Posterior vena cava (tissue), 2 donors: ENCODE results near the gene TMEM256. TPM values are rescaled to one million over a fixed set of nuclear protein-coding genes. Genes with fewer than 3 reads are reported as not detected.
"Not testable (repeated sequence)": the region's sequence is repeated elsewhere in the genome, so short reads cannot be mapped to it uniquely, and the experiment has no call there.

Source experiments
- DNase-seq: peaks from one replicate; pipeline ENCODE4 v3.0.0-alpha.2; 2020; ENCODE audit warnings: low spot score
- intact Hi-C, 2 donors: fragments of 100-400 bp; cut with DNase I; formaldehyde crosslinking; loops; one replicate each; pipeline versions ENCODE4 v1.14.1 to v1.14.2; 2022 to 2023
- total RNA-seq, 2 donors: library from RNA; stranded (reverse); fragmentation: NEBNext Ultra II Directional; extraction: Animal tissue kit (Norgen Biotek cat#: 25700); gene quantifications; one replicate each; pipeline ENCODE4 v1.2.1, GENCODE V29; 2021
- donor health status: DM: yes; HTN: yes; CAD: no.
- donor health status: DM: yes; HTN: yes; CAD: no.

The TMEM256 gene
- total RNA-seq, 2 donors from 2014 or later = 39.3 to 65.5 TPM

DNA sequence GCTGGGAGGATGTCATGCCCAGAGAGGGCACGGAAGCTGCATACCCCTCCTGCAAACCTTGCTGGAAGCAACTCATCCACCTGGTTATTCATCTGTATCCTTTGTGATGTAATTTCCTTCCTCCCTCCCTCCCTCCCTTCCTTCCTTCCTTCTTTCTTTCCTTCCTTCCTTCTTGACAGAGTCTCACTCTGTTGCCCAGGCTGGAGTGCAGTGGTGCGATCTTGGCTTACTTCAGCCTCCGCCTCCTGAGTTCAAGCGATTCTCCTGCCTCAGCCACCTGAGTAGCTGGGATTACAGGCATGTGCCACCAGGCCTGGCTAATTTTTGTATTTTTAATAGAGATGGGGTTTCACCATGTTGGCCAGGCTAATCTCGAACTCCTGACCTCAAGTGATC lies 35.3 kb downstream of the TMEM256 start:
- DNase-seq, intact Hi-C loops: not testable (repeated sequence)

DNA sequence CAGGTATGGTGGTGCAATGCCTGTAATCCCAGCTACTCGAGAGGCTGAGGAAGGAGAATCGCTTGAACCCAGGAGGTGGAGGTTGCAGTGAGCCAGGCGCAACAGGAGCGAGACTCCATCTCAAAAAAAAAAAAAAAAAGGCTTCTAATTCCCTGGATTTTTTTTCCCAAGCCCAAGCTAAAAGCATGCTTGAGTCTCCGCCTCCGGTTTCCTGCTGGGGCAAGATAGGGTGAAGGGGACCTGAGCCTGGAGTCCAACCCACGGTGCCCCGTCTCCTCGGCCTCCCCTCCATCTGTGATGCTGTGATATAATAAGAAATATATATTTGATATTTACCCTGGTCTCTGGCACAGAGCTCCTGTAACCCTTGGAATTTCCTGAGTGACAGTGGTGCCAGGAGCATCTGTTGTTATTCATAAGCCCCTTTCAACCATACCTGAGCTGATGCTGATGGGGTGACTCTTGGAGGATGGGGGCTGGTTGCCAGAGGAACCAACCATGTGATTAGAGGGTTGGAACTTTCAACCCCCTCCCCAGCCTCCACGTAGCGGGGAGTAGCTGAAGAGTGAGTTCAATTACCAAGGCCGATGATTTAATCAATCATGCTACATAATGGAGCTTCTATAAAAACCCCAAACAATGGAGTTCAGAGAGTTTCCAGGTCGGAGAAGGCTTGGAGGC lies 35.8 kb downstream of the TMEM256 start:
- intact Hi-C loops = no loop called here
- no peak for DNase-seq

DNA sequence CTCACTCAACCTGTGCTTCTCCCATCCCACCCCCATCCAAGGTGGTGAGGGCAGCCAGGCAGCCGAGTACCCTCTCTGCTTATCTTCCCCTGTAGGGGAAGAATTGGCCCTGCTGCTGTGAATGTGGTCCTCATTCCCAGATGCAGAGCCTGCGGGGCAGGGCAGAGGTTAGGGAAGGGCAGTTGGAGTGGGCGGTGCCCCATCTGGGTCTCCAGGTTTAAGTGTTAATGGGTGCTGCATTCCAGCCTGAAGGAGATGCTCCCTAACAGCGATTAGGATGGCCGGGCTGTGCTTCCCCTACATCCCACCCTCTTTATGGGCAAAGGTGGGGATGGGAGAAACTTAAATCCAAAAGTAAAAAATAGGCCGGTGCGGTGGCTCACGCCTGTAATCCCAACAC lies 36.8 kb downstream of the TMEM256 start:
- intact Hi-C loops = no loop called here
- DNase-seq = no peak

DNA sequence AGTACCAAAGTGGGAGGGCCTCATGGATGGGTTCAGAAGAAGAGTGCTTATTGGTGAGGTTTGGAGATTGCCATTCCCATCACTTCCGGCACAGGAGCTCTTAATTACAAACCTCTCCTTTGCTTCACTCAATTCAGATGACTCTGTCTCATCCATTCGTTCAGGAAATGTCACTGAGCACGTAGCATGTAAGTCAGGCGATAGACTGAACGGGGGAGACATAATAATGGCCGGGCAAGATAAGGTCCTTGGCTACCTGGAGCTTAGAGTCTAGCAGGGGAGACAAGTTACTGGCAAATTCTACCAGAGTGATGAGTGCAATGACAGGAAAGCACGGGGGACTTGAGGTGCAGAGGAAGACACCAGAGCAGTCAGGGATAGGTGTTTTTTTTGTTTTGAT lies 37.9 kb downstream of the TMEM256 start:
- DNase-seq, intact Hi-C loops: not testable (repeated sequence)

DNA sequence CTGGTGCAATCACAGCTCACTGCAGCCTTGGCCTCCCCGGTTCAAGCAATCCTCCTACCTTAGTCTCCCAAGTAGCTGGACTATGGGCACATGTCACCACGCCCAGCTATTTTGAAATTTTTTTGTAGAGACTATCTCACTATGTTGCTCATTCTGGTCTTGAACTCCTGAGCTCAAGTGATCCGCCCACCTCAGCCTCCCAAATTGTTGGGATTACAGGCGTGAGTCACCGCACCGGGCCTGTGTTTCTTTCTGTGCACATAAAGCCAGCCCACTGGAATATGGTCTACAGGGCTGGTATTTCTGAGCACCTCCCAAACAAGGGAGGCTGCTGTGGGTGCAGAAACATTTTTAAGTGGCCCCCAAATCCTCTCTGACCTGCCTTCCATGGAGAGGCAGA lies 40.6 kb downstream of the TMEM256 start:
- intact Hi-C loops = no loop called here
- DNase-seq = no peak

DNA sequence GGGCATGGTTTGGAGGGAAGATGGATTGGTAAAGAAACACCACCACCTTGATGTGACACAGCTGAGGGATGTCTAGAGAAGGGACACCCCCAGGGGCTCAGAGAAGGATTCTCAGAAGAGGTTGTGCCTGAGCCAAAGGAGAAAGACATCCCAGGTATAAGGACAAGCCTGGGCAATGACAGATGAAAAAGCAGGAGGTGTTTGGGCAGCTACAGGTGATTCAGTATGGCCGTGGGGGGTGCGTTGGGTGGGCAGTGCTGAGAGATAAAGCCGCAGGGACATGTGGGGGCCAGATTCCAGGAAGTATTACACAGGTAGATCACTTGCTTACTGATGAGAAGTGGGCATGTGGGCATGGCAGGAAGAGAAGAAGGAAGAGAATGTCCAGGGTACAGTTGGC lies 42.0 kb downstream of the TMEM256 start:
- DNase-seq = no peak
- intact Hi-C loops = no loop called here

DNA sequence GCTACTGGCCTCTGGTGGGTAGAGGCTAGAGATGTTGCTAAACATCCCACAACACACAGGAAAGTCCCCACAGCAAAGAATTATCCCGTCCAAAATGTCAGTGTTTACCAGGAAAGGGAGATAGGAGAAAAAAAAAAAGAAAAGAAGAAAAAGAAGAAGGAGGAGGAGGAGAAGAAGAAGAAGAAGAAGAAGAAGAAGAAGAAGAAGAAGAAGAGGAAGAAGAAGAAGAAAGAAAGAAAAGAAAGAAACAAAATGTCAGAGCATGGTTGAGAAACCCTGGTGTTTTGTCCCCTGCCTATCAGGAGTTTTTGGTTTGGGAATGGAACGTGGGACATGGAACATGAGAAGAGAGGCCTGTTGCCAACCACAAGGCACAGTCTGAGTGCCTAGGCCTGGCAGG lies 46.5 kb downstream of the TMEM256 start:
- intact Hi-C loops = loop anchor here in 1 of 2 donors (5.0 to 10.0 kb wide), 3 partner anchors 77 to 207 kb away; partner anchors contain the start of genes FGF11, SENP3 and TMEM102
- DNase-seq = no peak

DNA sequence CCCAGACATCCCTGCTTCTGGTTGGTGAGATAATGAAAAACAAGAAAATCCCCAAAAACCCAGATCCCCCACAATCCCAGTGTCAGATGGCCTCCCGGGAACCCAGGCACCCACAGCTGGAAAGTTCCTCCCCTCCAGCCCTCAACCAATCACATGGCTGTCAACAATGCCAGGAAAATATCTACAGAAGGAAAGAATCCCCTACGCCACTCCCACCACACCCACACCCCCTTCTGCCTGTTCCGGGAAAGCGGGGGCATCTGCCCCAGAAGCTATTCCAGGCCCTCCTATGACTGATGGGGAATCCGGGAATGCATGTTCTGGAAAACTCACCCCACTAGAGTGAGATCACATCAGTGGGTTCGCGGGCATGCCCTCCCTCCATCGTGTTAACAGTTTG lies 47.1 kb downstream of the TMEM256 start:
- DNase-seq = no peak
- intact Hi-C loops = loop anchor here in 1 of 2 donors (5.0 to 10.0 kb wide), 3 partner anchors 78 to 208 kb away; partner anchors contain the start of genes FGF11, SENP3 and TMEM102

DNA sequence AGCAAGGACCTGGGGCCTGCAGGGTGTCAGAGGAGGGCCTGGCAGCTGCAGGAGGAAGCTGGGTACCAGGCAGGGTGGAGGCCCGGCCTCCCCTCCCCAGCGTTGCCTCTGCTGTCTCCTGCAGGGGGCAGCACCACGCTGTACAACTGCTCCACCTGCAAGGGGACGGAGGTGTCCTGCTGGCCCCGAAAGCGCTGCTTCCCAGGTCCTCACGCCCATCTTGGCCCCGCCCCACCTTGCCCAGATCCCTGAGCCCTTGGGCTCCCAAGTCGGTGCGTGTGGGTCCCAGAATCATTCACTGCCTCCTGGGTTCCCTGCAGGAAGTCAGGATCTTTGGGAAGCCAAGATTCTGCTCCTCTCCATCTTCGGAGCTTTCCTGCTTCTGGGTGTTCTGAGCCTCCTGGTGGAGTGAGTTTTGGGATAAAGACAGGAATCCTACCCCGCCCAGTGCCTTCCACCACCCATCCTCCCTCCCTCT lies 47.8 kb downstream of the TMEM256 start:
- DNase-seq = peak; percentile 91
- intact Hi-C loops = loop anchor here in 1 of 2 donors (5.0 to 10.0 kb wide), 3 partner anchors 79 to 209 kb away; partner anchors contain the start of genes FGF11, SENP3 and TMEM102

DNA sequence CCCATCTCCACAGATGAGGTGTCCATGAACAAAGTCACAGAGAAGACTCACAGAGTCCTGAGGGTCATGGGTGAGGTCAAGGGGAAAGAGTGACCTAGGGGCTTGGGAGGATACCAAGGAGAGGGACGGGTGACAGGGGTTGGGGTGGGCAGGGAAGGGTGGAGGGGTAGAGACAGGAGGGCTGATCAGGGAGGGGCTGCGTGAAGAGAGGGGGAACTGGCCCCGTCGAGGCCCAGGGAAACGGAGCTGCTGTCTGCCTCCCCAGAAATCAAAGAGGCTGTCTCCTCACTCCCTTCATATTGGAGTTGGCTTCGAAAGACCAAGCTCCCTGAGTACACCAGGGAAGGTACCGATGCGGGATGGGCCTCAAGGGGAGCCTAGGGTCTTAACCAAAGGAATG lies 48.3 kb downstream of the TMEM256 start:
- no peak for DNase-seq
- intact Hi-C loops = loop anchor here in 1 of 2 donors (5.0 to 10.0 kb wide), 3 partner anchors 79 to 209 kb away; partner anchors contain the start of genes FGF11, SENP3 and TMEM102

DNA sequence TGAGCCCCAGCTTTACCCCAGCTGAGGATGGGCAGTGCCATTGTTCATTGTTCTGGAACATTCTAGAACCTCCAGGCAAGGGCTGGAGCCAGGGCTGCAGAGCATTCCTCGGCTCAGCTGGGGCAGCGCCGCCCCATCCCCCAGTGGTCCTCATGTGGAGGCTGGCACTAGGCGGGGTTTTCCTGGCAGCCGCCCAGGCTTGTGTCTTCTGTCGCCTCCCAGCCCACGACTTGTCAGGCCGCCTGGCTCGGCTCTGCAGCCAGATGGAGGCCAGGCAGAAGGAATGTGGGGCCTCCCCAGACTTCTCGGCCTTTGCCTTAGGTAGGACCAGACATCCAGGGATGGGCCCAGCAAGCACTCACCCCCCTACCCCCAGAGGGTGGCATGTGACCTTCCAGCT lies 48.8 kb downstream of the TMEM256 start, which contains the start of gene TMEM95:
Gene TMEM95, plus strand, starts transcription at position 104 of the 400 bp plus-strand sequence. Its CDS starts 49 bp downstream, at position 153.
- DNase-seq = no peak
- intact Hi-C loops = loop anchor here in 1 of 2 donors (5.0 to 10.0 kb wide), 3 partner anchors 80 to 210 kb away; partner anchors contain the start of genes FGF11, SENP3 and TMEM102

DNA sequence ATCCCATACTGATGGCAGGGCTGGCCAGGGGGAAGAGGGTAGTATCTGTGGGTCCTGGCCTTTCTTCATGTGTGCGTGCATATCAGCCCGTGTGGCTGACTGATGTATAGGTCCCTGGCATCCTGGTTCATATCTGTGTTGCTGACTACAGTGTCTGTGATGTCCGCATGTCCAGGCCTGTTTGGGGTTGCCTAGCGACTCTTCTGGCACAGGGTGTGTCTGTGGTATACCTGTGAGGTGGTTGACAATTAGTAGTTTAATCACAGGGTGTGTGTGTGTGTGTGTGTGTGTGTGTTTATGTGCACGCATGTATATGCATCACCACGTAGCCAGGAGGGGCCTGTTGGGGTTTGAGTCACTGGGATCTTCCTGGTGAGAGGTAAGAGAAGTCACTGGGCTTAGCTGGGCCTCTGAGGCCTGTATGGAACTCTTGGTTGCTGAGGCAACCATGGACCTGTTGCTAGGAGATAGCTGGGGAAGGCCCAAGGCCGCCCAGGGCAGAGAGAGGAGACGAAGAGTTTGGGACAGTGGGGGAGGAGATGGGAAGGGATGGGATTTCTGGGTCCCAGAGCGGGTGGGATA lies 49.5 kb downstream of the TMEM256 start:
- intact Hi-C loops = loop anchor here in 1 of 2 donors (10.0 kb wide), 2 partner anchors 80 to 210 kb away; partner anchors contain the start of genes FGF11, SENP3 and TMEM102
- no peak for DNase-seq

Other genes starting within 250 kb of the TMEM256 start
- 1 to 10 TPM; 1.2 to 2.2 TPM for gene ASGR1, start 224.7 kb downstream of the TMEM256 start, total RNA-seq
- 10 to 100 TPM; 20.8 to 21.2 TPM for gene DLG4, start 184.3 kb downstream of the TMEM256 start, total RNA-seq
- 100 to 1,000 TPM; 444 to 567 TPM for gene ACADVL, start 184.2 kb downstream of the TMEM256 start, total RNA-seq
- 10 to 100 TPM; 21.9 to 26.7 TPM for gene DVL2, start 169.6 kb downstream of the TMEM256 start, total RNA-seq
- 10 to 100 TPM; 20.4 to 27.5 TPM for gene PHF23, start 164.6 kb downstream of the TMEM256 start, total RNA-seq
- gene GABARAP, start 161.6 kb downstream of the TMEM256 start, total RNA-seq = 100 to 1,000 TPM; 341 to 405 TPM
- gene CTDNEP1, start 152.4 kb downstream of the TMEM256 start, total RNA-seq = 10 to 100 TPM; 79.5 to 89.2 TPM
- gene ELP5, start 151.9 kb downstream of the TMEM256 start, total RNA-seq = 10 to 100 TPM; 36.5 to 40.0 TPM
- gene CLDN7, start 141.6 kb downstream of the TMEM256 start, total RNA-seq = 1 to 10 TPM; 1.6 to 4.4 TPM
- 10 to 100 TPM; 13.5 to 21.3 TPM for gene SLC2A4, start 122.4 kb downstream of the TMEM256 start, total RNA-seq
- gene YBX2, start 109.5 kb downstream of the TMEM256 start, total RNA-seq = 1 to 10 TPM; 1.7 to 1.8 TPM
- 100 to 1,000 TPM; 275 to 328 TPM for gene EIF5A, start 96.5 kb downstream of the TMEM256 start, total RNA-seq
- 10 to 100 TPM; 47.0 to 47.9 TPM for gene GPS2, start 88.7 kb downstream of the TMEM256 start, total RNA-seq
- 10 to 100 TPM; 20.0 to 22.8 TPM for gene NEURL4, start 74.8 kb downstream of the TMEM256 start, total RNA-seq
- gene ACAP1, start 67.6 kb downstream of the TMEM256 start, total RNA-seq = 10 to 100 TPM; 11.9 to 15.2 TPM
- gene KCTD11, start 51.9 kb downstream of the TMEM256 start, total RNA-seq = 10 to 100 TPM in 1 of 2 donors, 1 to 10 TPM in 1; 8.8 to 10.0 TPM
- gene TMEM95, start 48.9 kb downstream of the TMEM256 start, total RNA-seq = not detected
- 1 to 10 TPM; 1.6 to 1.8 TPM for gene TNK1, start 23.0 kb downstream of the TMEM256 start, total RNA-seq
- gene PLSCR3, start 9.6 kb downstream of the TMEM256 start, total RNA-seq = 10 to 100 TPM; 31.8 to 37.6 TPM
- 10 to 100 TPM; 31.6 to 34.2 TPM for gene NLGN2, start 3.7 kb upstream of the TMEM256 start, total RNA-seq
- not detected for gene SPEM1, start 16.2 kb upstream of the TMEM256 start, total RNA-seq
- not detected for gene SPEM2, start 21.5 kb upstream of the TMEM256 start, total RNA-seq
- not detected for gene SPEM3, start 24.8 kb upstream of the TMEM256 start, total RNA-seq
- gene TMEM102, start 31.3 kb upstream of the TMEM256 start, total RNA-seq = 1 to 10 TPM; 1.8 to 3.0 TPM
- gene FGF11, start 35.4 kb upstream of the TMEM256 start, total RNA-seq = 1 to 10 TPM; 2.7 to 3.8 TPM
- gene CHRNB1, start 41.0 kb upstream of the TMEM256 start, total RNA-seq = 10 to 100 TPM in 1 of 2 donors, 1 to 10 TPM in 1; 7.8 to 10.5 TPM
- gene ZBTB4, start 75.5 kb upstream of the TMEM256 start, total RNA-seq = 10 to 100 TPM; 67.3 to 67.9 TPM
- not detected for gene SLC35G6, start 77.3 kb upstream of the TMEM256 start, total RNA-seq
- 10 to 100 TPM; 65.5 to 70.0 TPM for gene POLR2A, start 80.3 kb upstream of the TMEM256 start, total RNA-seq
- gene TNFSF12, start 145.0 kb upstream of the TMEM256 start, total RNA-seq = 10 to 100 TPM; 52.0 to 65.1 TPM
- gene TNFSF13, start 154.7 kb upstream of the TMEM256 start, total RNA-seq = 10 to 100 TPM; 15.5 to 33.3 TPM
- 10 to 100 TPM; 36.2 to 48.2 TPM for gene SENP3, start 157.8 kb upstream of the TMEM256 start, total RNA-seq
- 100 to 1,000 TPM; 111 to 158 TPM for gene CD68, start 175.5 kb upstream of the TMEM256 start, total RNA-seq
- gene MPDU1, start 179.8 kb upstream of the TMEM256 start, total RNA-seq = 10 to 100 TPM; 24.7 to 31.2 TPM
- 1 to 10 TPM; 2.1 to 2.5 TPM for gene SOX15, start 186.0 kb upstream of the TMEM256 start, total RNA-seq
- 10 to 100 TPM; 25.4 to 31.6 TPM for gene FXR2, start 210.8 kb upstream of the TMEM256 start, total RNA-seq
- 10 to 100 TPM; 40.7 to 63.3 TPM for gene SAT2, start 223.7 kb upstream of the TMEM256 start, total RNA-seq
- under 1 TPM in 1 of 2 donors, not detected in 1; 0.43 TPM for gene SHBG, start 226.0 kb upstream of the TMEM256 start, total RNA-seq
- gene ATP1B2, start 246.8 kb upstream of the TMEM256 start, total RNA-seq = 1 to 10 TPM; 2.2 to 2.6 TPM